GM12878 (cell line): ENCODE measurements around the gene TRPM6. TPM values are rescaled to one million over a fixed set of nuclear protein-coding genes. Genes with fewer than 3 reads are reported as not detected.

Experiments used
- ATAC-seq: fragments of 200-7000 bp; cut with Tn5 transposase; 3 replicates; pipeline ENCODE4 v1.9.1; 2020; ENCODE audit warnings: mild to moderate bottlenecking, moderate library complexity
- BruUV-seq: library from RNA; stranded (reverse); fragments of 400-500 nt; replicated peaks from 2 replicates; lab custom pipeline; 2021; lab: Mats Ljungman, UMichigan
- CTCF ChIA-PET: fragments of 300-600 bp; sonication (Branson Sonifier 250); formaldehyde crosslinking; extraction: SDS; loops from one replicate; lab custom pipeline; 2021; ENCODE audit warnings: inconsistent platforms; lab: Yijun Ruan, JAX
- POLR2A ChIA-PET: fragments of 350-600 bp; formaldehyde crosslinking; extraction: SDS; loops from one replicate; lab custom pipeline; 2021; ENCODE audit warnings: inconsistent platforms; lab: Charles Lee
- RAD21 ChIA-PET: fragments of 300-600 bp; sonication (Branson Sonifier 250); formaldehyde crosslinking; loops from one replicate; lab custom pipeline; 2023; ENCODE audit warnings: antibody characterized with exemption; ENCODE audit not compliant: unreplicated experiment; lab: Charles Lee
- SMC1A ChIA-PET: fragments of 300-600 bp; sonication (Branson Sonifier 250); formaldehyde crosslinking; loops from one replicate; lab custom pipeline; 2023; ENCODE audit not compliant: unreplicated experiment, uncharacterized antibody; lab: Charles Lee
- DNase-seq: peaks from one replicate; pipeline ENCODE4 v3.0.0-alpha.2; 2011; ENCODE audit warnings: low read depth, low spot score
- FAIRE-seq: peaks from 3 replicates; lab custom pipeline; 2011; peaks lifted over from hg19 to GRCh38; lab: Jason Lieb, UNC
- H2AFZ ChIP-seq: 2 replicates; pipeline ENCODE4 v1.6.0; 2011; ENCODE audit warnings: low read depth, low read length, control low read depth; ENCODE audit not compliant: control insufficient read depth
- H3K27ac ChIP-seq: 2 replicates; pipeline ENCODE4 v1.5.1; 2011; ENCODE audit warnings: control low read depth; ENCODE audit not compliant: control insufficient read depth, insufficient read depth
- H3K27me3 ChIP-seq, 2 experiments: replicated peaks in 1 of 2; 2 replicates each; pipeline versions ENCODE4 v1.6.0 to v1.6.1; 2011; ENCODE audit warnings: low read length in 1 of 2; ENCODE audit not compliant: control insufficient read depth in 2 of 2, insufficient read depth in 2 of 2
- H3K36me3 ChIP-seq, 2 experiments: 2 replicates each; pipeline ENCODE4 v1.5.1; 2011; ENCODE audit warnings: low read length in 1 of 2; ENCODE audit not compliant: control insufficient read depth in 2 of 2, insufficient read depth in 2 of 2
- H3K4me1 ChIP-seq: 2 replicates; pipeline ENCODE4 v1.6.1; 2011; ENCODE audit warnings: mild to moderate bottlenecking, low read length, moderate library complexity, mixed read lengths; ENCODE audit not compliant: control insufficient read depth, insufficient read depth
- H3K4me2 ChIP-seq: 2 replicates; pipeline ENCODE4 v1.6.0; 2011; ENCODE audit warnings: control low read depth; ENCODE audit not compliant: control insufficient read depth, insufficient read depth
- H3K4me3 ChIP-seq: fragments of 200-600 bp; sonication (generic); 2 replicates; pipeline ENCODE4 v1.5.1; 2016
- H3K79me2 ChIP-seq: 2 replicates; pipeline ENCODE4 v1.6.0; 2011; ENCODE audit warnings: low read length; ENCODE audit not compliant: control insufficient read depth, insufficient read depth
- H3K9ac ChIP-seq: 2 replicates; pipeline ENCODE4 v1.8.0; 2011; ENCODE audit warnings: low read length, control low read depth, mixed read lengths; ENCODE audit not compliant: control insufficient read depth, insufficient read depth
- H3K9me3 ChIP-seq: replicated peaks from 3 replicates; pipeline ENCODE4 v1.5.1; 2011; ENCODE audit warnings: mild to moderate bottlenecking, low read length; ENCODE audit not compliant: control insufficient read depth, insufficient read depth
- H4K20me1 ChIP-seq: 2 replicates; pipeline ENCODE4 v1.6.0; 2011; ENCODE audit not compliant: control insufficient read depth, insufficient read depth
- CBX3 ChIP-seq: fragments of 200-600 bp; sonication (generic); IDR thresholded peaks from 2 replicates; pipeline ENCODE4 v1.6.1; 2016; ENCODE audit warnings: low read depth, borderline replicate concordance
- HDAC6 ChIP-seq: fragments of 200-600 bp; sonication (generic); IDR thresholded peaks from one replicate; pipeline ENCODE4 v1.8.0; 2017; ENCODE audit warnings: antibody characterized with exemption; ENCODE audit not compliant: unreplicated experiment
- HDGF ChIP-seq: fragments of 450-650 bp; IDR thresholded peaks from 2 replicates; pipeline ENCODE4 v1.6.1; 2016; ENCODE audit warnings: antibody characterized with exemption
- JUNB ChIP-seq: IDR thresholded peaks from 2 replicates; pipeline ENCODE4 v1.6.1; 2016; ENCODE audit warnings: antibody characterized with exemption, mild to moderate bottlenecking
- MEF2B ChIP-seq: fragments of 450-650 bp; IDR thresholded peaks from 2 replicates; pipeline ENCODE4 v1.6.1; 2018; ENCODE audit warnings: mild to moderate bottlenecking, moderate library complexity; ENCODE audit not compliant: partially characterized antibody, poor library complexity, severe bottlenecking
- MTA3 ChIP-seq: IDR thresholded peaks from 2 replicates; pipeline ENCODE4 v1.6.1; 2012; ENCODE audit warnings: low read length, inconsistent platforms, borderline replicate concordance
- MYC ChIP-seq: IDR thresholded peaks from 2 replicates; pipeline ENCODE4 v1.6.1; 2011; ENCODE audit warnings: mild to moderate bottlenecking, low read length, moderate library complexity, inconsistent platforms; ENCODE audit not compliant: insufficient read depth, insufficient replicate concordance, insufficient read length, severe bottlenecking
- NKRF ChIP-seq: fragments of 450-650 bp; conservative IDR thresholded peaks from 2 replicates; pipeline ENCODE4 v1.6.1; 2017; ENCODE audit warnings: mild to moderate bottlenecking, moderate library complexity
- NRF1 ChIP-seq: conservative IDR thresholded peaks from 2 replicates; pipeline ENCODE4 v1.6.1; 2011; ENCODE audit warnings: mild to moderate bottlenecking, low read depth, low read length, improper control_type of control experiment
- RAD21 ChIP-seq: IDR thresholded peaks from 2 replicates; pipeline ENCODE4 v1.6.1; 2011; ENCODE audit warnings: mild to moderate bottlenecking, low read depth, low read length, moderate library complexity; ENCODE audit not compliant: insufficient read depth
- SMARCA5 ChIP-seq: fragments of 450-650 bp; IDR thresholded peaks from 2 replicates; pipeline ENCODE4 v1.6.1; 2017; ENCODE audit warnings: mild to moderate bottlenecking
- USF2 ChIP-seq: IDR thresholded peaks from 2 replicates; pipeline ENCODE4 v1.6.1; 2011; ENCODE audit warnings: low read depth, low read length, improper control_type of control experiment, borderline replicate concordance
- YBX1 ChIP-seq: fragments of 450-650 bp; IDR thresholded peaks from 2 replicates; pipeline ENCODE4 v1.6.1; 2016; ENCODE audit warnings: antibody characterized with exemption
- ZNF592 ChIP-seq: fragments of 450-650 bp; IDR thresholded peaks from 2 replicates; pipeline ENCODE4 v1.6.1; 2017; ENCODE audit warnings: mild to moderate bottlenecking, moderate library complexity
- WGBS: methylation state at CpG from one replicate; pipeline ENCODE4 v1.1.6; 2016; ENCODE audit warnings: low lambda C conversion rate; ENCODE audit not compliant: insufficient replicate concordance, insufficient coverage; ENCODE audit errors: missing lambda C conversion rate; 5-methylcytosine and 5-hydroxymethylcytosine counted together
- in situ Hi-C: fragments of 300-500 bp; cut with MboI; formaldehyde crosslinking; loops from 9 replicates; pipeline ENCODE4 v1.14.3; 2018; ENCODE audit warnings: mixed read lengths
- intact Hi-C: fragments of 100-400 bp; cut with micrococcal nuclease; formaldehyde crosslinking; loops from one replicate; pipeline ENCODE4 v1.14.2; 2022; ENCODE audit not compliant: unreplicated experiment
- polyA plus RNA-seq, 11 experiments: library from polyadenylated mRNA; depleted of rRNA in 4 of 11; unstranded in 6 of 11; stranded (reverse) in 5 of 11; fragments of >200 nt; fragmentation: Nextera tagmentation in 4 of 11; fragmentation: Illumina TruSeq in 1 of 11; extraction: Ambion mirVana in 4 of 11; extraction: Trizol in 1 of 11; gene quantifications; 1 replicate in 1 of 11; 2 replicates in 10 of 11; pipeline versions ENCODE4 v1.2.1 to v1.2.3, GENCODE V29; 2011 to 2016; ENCODE audit warnings: inconsistent platforms in 2 of 11, missing spikeins in 2 of 11, low read depth in 1 of 11
- total RNA-seq, 4 experiments: library from RNA; depleted of rRNA in 3 of 4; stranded (reverse); fragments of >200 nt in 3 of 4; fragmentation: Illumina TruSeq in 1 of 4; extraction: Trizol in 1 of 4; gene quantifications; 2 replicates each; pipeline versions ENCODE4 v1.2.1 to v1.2.3, GENCODE V29; 2013 to 2021
- TF ChIP-seq, protein P1 (sequence below): IDR thresholded peaks from 2 replicates; pipeline ENCODE4 v1.6.1; 2011; ENCODE audit warnings: borderline replicate concordance, low read depth, mild to moderate bottlenecking, moderate library complexity, mixed read lengths, low read length; ENCODE audit not compliant: insufficient read depth; ENCODE audit errors: extremely low read length

Gene TRPM6
- total and polyA plus RNA-seq, 10 of the 15 experiments (the other 5 are each of a cell fraction or from before 2014, with no cell fraction given), result under 0.01 to 0.34 (median 0.05) TPM; not detected in 1

GRCh38 chr9:74910036-74910435 is 22.3 kb upstream of the TRPM6 start (continued):
- TF ChIP-seq NKRF, result no peak
- no peak for TF ChIP-seq MEF2B
- no peak for TF ChIP-seq CBX3
- TF ChIP-seq, all 136 proteins: peak for 0

GRCh38 chr9:74908665-74909064 is 20.9 kb upstream of the TRPM6 start:
- Histone ChIP-seq H3K9ac (no peak overlapping the region), H4K20me1 (no peaks in the 10 kb centered on the region), H3K4me2 (no peak overlapping the region), H3K27me3 (no peaks in the 10 kb centered on the region; a peak in 2 of 4 replicates), H3K4me3 (no peak overlapping the region), H3K27ac (no peak overlapping the region), H2AFZ (no peak overlapping the region), H3K9me3 (no peaks in the 10 kb centered on the region; the same call in 2 of the 3 replicates), H3K79me2 (no peaks in the 10 kb centered on the region), H3K4me1 (no peaks in the 10 kb centered on the region), H3K36me3 (no peaks in the 10 kb centered on the region)
- ATAC-seq (no peak), FAIRE-seq (no peak), DNase-seq (no peak)
- ChIA-PET CTCF (no interaction called here), SMC1A (interaction anchor here (0.6 to 0.8 kb wide), 2 partner anchors 94 to 208 kb away, joined by 3 to 6 read pairs; no protein-coding TSS in a partner anchor), POLR2A (no interaction called here), RAD21 (no interaction called here)
- WGBS, result 60% methylated on average over 4 of the region's 4 CpGs
- intact Hi-C loops, result no loop called here
- in situ Hi-C loops, result no loop called here
- BruUV-seq, result no TSS peak
- TF ChIP-seq NRF1 (no peak), RAD21 (no peak), MTA3 (no peak), ZNF592 (no peak), MYC (no peak), SMARCA5 (no peak), HDGF (no peak), USF2 (no peak), HDAC6 (no peak), YBX1 (no peak), JUNB (no peak)
- TF ChIP-seq, protein P1, sequence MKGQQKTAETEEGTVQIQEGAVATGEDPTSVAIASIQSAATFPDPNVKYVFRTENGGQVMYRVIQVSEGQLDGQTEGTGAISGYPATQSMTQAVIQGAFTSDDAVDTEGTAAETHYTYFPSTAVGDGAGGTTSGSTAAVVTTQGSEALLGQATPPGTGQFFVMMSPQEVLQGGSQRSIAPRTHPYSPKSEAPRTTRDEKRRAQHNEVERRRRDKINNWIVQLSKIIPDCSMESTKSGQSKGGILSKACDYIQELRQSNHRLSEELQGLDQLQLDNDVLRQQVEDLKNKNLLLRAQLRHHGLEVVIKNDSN, result no peak
